ENCODE data around the gene ADAM10.

The ADAM10 gene

DNA sequence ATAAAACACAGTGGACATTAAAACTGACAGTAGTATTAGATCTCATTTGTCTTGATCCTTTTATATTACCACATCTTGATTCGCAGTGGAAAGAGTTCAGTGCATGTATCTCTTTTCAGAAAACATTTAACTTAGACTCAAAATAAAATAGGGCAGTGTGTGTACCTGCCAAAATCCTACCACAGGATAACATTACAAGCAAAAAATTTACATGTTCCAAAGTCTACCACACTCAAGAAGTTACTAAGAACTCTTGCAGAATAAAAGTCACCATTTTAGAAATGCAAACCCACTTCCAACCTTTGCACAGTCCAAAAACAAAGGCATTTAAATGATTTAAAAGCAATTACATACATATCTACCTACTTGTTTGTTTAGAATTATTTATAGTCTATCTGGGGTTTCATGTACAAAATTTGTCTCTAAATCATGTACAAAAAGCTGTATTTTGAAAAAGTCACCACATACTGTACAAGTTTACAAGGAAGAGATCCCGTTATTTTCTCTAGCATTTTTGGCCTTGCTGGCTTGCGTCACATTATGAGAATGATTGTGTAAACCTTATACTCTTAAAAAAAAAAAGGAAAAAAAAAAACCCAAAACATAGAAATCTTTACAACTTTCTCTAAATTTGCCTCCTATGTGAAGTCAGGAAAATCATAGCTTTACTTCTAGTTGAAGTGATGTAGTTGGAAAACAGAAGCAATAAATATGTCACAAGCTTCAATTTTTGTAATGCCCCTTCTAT, 153.8 kb downstream of the ADAM10 start:
- no peak for DNase-seq (ENCODE audit: low spot score)
- no peak overlapping the region for H3K27ac ChIP-seq
- ChIA-PET CTCF (interaction anchor here (0.6 kb wide), 1 partner anchor 80 kb away, joined by 4 read pairs; no protein-coding TSS in a partner anchor), POLR2A (ENCODE audit: low non-redundant PET) (no interaction called here)
- TF ChIP-seq, protein P1, sequence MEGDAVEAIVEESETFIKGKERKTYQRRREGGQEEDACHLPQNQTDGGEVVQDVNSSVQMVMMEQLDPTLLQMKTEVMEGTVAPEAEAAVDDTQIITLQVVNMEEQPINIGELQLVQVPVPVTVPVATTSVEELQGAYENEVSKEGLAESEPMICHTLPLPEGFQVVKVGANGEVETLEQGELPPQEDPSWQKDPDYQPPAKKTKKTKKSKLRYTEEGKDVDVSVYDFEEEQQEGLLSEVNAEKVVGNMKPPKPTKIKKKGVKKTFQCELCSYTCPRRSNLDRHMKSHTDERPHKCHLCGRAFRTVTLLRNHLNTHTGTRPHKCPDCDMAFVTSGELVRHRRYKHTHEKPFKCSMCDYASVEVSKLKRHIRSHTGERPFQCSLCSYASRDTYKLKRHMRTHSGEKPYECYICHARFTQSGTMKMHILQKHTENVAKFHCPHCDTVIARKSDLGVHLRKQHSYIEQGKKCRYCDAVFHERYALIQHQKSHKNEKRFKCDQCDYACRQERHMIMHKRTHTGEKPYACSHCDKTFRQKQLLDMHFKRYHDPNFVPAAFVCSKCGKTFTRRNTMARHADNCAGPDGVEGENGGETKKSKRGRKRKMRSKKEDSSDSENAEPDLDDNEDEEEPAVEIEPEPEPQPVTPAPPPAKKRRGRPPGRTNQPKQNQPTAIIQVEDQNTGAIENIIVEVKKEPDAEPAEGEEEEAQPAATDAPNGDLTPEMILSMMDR (conservative IDR thresholded peaks at IDR 0.05; ENCODE audit: low read depth): no peak

- ChIA-PET POLR2A (ENCODE audit: low non-redundant PET) (no interaction called here), CTCF (no interaction called here)
- DNase-seq (ENCODE audit: low spot score): no peak
Observed at GRCh38 chr15:58594898-58595297, 154.6 kb downstream of the ADAM10 start.

GRCh38 chr15:58593870-58594269, 155.6 kb downstream of the ADAM10 start:
- TF ChIP-seq, protein P1 (conservative IDR thresholded peaks at IDR 0.05; ENCODE audit: low read depth): no peak

More at GRCh38 chr15:58594898-58595297, 154.6 kb downstream of the ADAM10 start:
- no peak overlapping the region for H3K27ac ChIP-seq
- TF ChIP-seq, protein P1 (conservative IDR thresholded peaks at IDR 0.05; ENCODE audit: low read depth): no peak

DNA sequence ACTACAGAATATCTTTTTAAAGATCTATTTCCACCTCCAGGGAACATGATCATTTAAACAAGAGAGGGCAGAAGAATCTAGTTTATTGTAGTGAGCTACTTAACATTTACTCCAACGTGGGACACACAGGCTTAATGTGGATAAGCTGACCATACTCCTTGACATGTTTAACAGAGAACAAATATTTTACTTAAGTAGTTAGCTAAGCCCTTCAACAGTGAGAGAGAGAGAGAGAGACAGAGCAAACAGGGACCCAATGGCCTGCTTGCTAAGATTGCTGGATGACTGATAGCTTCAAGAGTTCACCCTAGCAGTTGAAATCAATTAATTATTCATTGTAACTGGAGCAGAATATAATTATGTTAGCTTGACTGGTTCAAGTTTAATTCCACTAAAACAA, 158.6 kb downstream of the ADAM10 start:
- no peak for DNase-seq (ENCODE audit: low spot score)
- CTCF ChIA-PET: no interaction called here
- POLR2A ChIA-PET (ENCODE audit: low non-redundant PET): no interaction called here
- no peak overlapping the region for H3K27ac ChIP-seq
- TF ChIP-seq, protein P1 (conservative IDR thresholded peaks at IDR 0.05; ENCODE audit: low read depth): no peak

More at GRCh38 chr15:58593870-58594269, 155.6 kb downstream of the ADAM10 start:
- ChIA-PET CTCF (no interaction called here), POLR2A (ENCODE audit: low non-redundant PET) (no interaction called here)
- no peak overlapping the region for H3K27ac ChIP-seq
- DNase-seq (ENCODE audit: low spot score): no peak

DNA sequence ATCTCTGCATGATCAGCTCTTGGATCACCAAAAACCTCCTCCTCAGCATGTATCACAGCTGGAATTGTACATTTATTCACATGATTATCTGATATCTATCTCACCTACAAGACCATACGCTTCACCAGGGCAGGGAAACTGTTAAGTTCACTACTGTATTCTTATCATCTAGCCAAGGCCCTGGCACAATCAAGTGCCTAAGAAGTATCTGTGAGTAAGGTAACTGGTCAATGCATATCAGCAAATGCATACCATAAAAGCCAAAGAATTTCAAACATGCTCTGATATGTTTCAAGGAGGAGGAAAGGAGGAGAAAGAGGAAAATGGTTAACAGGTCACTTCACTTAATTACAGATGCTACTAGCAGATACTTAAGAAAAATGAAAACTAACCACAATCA, 159.3 kb downstream of the ADAM10 start:
- no peak for DNase-seq (ENCODE audit: low spot score)
- ChIA-PET POLR2A (ENCODE audit: low non-redundant PET) (no interaction called here), CTCF (interaction anchor here (0.6 kb wide), 1 partner anchor 1005 kb away, joined by 4 read pairs; no protein-coding TSS in a partner anchor)
- TF ChIP-seq, protein P1 (conservative IDR thresholded peaks at IDR 0.05; ENCODE audit: low read depth): no peak
- no peak overlapping the region for H3K27ac ChIP-seq

- CTCF ChIA-PET: interaction anchor here (0.6 kb wide), 2 partner anchors 159 to 196 kb away, joined by 3 to 4 read pairs; no protein-coding TSS in a partner anchor
- TF ChIP-seq, protein P1 (conservative IDR thresholded peaks at IDR 0.05; ENCODE audit: low read depth): no peak
- POLR2A ChIA-PET (ENCODE audit: low non-redundant PET): no interaction called here
- no peak for DNase-seq (ENCODE audit: low spot score)
- H3K27ac ChIP-seq: no peak overlapping the region
Observed at GRCh38 chr15:58589047-58589446, 160.5 kb downstream of the ADAM10 start.

Data from RWPE1 (cell line).